Stimulated activated CD8-positive, alpha-beta memory T cell treated with anti-CD3 and anti-CD28 coated beads, Interleukin-4, amount 100 ng/mL, for 48 hours (primary cell): ENCODE data around the gene GHR.
"Not testable (repeated sequence)": the region's sequence is repeated elsewhere in the genome, so short reads cannot be mapped to it uniquely, and the experiment has no call there.

Experiments
- DNase-seq: peaks from one replicate; pipeline ENCODE4 v3.0.0-alpha.2; 2020

The GHR gene

DNA sequence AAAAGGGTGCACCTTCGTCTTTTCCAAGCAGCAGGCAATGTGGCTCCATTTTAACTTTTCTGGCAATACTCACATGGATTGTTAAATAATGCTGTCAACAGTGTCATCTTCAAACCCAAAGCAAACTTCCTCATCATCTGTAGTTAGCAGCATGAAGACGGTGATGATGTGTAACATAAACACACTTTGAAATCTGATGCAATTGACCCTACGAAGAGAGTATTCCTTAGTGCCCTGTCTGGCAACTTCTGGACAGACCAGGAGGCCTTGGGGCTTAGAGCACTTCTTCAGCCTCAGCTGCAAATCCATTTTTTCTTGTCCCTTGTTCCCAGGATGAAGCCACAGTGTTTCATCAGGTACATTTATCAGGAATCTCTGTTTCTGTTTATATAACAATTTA, 149.1 kb downstream of the GHR start:
- no peak for DNase-seq

DNA sequence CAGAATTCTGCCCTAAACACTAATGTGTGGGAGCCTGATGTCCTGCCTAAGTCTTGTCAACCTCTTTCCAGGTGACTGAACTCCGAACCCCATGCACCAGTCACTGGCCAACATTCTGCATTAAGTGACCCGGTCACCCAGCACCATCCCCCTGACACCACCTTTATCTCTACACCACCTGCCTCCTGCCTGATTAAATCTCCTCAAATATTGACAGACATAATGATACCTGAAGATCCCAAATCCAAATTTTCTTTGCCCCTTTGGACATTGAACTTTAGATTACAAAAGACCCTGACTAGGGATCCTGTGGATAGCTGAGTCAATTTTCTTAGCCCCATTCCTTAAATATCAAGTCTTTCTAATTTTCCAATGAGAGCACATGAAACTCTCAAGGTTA, 150.1 kb downstream of the GHR start:
- no peak for DNase-seq

DNA sequence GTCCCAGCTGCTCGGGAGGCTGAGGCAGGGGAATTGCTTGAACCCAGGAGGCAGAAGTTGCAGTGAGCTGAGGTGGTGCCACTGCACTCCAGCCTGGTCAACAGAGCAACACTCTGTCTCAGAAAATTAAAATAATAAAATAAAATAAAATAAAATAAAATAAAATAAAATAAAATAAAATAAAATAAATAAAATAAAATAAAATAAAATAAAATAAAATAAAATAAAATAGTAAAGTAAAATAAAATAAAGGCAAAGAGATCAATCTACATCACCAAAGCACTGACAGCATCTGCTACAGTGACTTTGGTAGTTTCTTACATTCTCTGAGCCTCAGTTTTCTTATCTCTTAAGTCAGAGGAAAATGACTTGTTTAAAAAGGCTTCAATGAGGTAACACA, 152.7 kb downstream of the GHR start:
- not testable (repeated sequence) for DNase-seq

DNA sequence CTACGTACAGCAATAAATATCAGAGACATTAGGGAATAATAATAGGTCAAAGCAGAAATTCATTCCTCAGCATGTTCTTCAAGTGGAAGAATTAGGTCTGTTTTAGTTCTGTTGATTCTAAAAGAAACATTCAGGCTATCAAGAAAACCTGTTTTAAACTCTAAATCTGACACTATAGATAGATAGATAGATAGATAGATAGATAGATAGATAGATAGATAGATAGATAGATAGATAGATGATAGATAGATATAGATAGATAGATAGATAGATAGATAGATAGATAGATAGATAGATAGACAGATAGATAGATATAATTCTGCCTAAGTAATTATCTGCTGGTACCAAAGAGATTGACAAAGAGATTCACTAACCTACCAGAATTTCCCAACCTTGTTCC, 155.7 kb downstream of the GHR start:
- not testable (repeated sequence) for DNase-seq

DNA sequence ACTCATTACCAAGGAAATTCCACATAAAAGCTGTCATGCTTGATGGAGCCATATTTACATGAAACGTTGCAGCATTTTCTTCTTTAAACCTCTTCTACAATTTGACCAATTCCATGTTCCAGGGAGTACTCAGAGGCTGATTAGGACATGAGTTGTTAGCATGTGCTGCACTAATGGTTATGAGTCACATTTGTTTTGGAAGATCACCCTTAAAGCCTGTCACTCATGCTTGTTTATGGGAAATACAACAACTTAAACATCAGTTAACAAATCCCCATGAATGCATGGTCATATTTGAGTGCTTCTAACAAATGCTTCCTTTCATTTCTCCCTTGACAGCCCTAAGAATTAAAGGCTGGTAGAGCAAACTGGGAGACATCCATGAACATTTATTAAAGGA, 156.1 kb downstream of the GHR start:
- no peak for DNase-seq

DNA sequence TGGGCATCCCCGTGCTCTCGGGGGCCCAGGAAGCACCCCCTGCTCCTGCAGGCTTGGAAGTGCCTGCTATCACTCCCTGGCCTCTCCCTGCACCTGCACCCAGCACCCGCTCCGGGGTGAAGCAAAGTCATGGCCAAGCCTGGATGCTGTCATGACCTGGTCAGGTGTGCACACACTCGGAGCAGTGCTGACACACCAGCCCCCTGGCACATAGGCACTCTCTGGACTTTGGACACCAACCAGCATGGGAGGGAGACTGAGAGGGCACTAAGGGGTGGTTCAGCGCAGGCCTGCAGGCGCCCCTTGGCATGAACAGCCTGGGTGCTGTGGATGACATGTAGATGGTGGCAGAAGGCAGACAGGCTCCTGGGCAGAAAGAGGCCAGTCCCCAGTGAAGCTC, 158.6 kb downstream of the GHR start:
- DNase-seq = no peak

DNA sequence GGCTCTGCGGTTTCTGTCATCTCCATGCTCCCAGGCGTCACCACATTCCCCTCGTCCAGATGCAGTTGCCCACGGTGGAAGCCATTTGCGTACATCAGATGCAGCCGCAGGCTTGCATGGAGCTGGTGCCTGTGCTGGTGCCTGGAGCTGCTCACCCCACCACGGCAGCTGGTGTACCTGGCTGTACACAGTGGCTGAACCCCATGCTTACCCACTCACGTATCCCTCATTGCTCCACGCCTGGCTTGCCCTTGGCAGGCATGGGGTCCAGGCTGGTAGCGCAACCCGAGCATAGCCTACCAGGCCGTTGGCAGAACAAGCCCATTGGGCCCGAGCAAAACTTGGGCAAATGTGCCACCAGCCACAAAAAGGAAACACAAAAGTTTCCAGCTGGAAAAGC, 159.5 kb downstream of the GHR start:
- no peak for DNase-seq

DNA sequence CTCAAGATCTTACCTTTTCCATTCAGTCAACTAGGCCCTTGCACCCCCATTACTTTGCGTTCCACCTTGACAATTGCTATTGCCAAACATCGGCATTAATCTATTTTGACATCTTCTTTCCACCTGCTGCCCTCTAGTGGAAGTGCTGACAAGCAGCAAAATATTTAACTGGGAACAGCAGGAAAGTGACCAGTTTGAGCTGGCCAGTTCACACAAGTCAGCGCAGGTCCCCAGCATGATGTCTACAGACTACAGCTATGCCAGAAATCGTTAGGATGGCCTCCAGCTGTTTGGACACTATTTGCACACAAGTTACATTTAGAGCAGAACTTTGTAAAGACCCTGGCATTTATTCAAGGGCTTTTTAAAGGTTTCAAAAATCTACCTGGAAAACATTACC, 160.1 kb downstream of the GHR start:
- DNase-seq = peak; percentile 33

DNA sequence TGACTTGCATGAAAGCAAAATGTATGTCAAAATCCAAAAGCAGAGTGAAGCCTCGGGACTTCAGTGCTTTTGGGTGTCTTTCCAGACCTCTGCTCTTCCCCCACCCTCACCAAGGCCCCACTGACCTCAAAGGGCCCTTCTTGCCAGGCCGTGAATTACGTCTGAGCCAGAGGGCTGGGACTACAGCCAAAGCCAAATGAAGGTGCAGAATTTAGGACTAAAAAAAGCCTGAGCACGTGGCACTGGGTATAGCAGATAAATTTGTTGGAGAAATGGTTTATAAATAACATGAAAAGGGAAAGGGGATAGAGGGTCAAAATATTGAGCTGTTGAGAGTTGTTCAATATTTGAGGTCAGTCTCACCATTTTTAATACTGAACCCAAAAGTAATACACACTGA, 163.4 kb downstream of the GHR start:
- no peak for DNase-seq

DNA sequence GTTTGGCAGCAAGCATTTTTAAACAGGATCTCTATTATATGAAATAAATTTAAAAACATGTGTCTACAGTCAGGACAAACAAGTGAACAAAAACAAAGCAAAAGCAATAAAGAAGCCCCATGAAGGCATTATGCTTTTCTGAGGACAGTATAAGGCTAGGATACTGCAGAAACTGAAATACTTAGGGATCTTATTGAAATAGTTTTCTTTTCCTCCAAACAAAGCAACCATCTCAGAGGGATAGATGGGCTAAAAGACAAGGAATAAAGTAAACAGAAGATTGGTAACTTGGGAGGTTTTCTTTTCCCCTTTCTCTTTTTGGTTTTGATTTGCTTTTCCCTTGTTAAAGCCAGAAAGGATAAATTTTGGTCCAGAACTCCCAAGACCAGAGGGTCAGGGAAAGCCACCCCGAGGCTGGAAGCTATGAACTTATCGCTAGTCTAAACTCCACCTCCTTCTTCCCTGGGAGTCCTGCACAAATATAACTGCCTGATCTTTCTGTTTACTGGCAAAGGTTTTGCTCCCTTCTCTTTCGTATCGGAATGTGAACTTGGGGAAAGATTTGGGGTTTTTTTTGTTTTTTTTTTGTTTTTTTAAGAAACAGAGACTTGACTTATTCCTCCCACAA, 164.0 kb downstream of the GHR start:
- no peak for DNase-seq

DNA sequence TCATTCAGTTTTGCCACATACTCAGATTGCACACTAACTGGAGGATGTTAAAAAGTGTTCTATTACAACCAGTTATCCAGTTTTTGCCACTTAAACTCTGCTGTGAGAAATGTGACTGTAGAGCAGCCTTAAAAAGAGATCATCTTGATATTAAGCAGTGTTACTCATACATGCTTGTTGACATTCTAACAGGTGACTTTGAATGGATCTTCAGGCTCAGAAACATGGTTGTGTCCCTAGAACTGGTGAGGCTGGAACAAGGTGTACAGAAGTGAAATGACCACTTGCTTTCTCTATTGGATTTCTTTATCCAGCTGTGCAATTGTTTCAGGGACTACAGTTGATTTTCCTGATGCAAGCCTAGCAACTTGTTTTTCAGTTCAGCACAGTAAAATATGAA, 167.3 kb downstream of the GHR start:
- DNase-seq = no peak

DNA sequence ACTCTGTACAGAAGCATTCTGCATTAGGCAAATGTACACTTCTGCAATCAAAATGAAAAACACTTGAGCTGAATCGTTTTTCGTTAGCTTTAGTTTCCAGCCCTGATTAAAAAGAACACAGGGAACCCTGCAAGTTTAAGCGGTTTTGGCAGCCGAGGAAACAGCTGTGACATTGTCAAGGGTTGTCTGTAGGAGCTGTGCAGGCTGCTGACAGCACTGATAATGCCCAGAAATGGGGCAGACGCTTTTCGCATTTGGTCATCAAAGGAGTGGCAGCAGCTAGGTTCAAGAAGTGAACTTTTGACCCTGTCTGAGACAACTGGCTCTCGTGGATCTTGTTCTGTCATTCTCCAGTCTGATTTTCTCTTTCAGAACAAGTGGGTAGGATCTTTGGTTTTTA, 167.8 kb downstream of the GHR start:
- no peak for DNase-seq

DNA sequence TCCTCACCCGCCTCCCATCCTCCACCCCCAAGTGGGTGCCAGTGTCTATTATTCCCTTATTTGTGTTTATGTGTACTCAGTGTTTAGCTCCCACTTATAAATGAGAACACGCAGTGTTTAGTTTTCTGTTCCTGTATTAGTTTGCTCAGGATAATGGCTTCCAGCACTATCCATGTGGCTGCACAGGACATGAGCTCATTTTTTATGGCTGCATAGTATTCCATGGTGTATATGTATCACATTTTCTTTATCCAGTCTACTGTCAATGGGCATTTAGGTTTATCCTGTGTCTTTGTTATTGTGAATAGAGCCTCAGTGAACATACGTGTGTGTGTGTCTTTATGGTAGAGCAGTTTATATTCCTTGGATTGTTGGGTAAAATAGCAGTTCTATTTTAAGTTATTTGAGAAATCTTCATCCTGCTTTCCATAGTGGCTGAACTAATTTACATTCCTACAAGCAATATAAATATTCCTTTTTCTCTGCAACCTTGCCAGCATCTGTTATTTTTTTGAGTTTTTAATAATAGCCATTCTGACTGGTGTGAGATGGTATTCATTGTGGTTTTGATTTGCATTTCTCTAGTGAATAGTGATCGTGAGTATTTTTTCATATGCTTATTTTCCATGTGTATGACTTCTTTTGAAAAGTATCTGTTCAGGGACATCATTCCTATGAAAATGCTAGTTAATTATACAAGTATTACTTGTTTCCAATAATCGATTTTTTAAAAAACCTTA, 169.3 kb downstream of the GHR start:
- no peak for DNase-seq

DNA sequence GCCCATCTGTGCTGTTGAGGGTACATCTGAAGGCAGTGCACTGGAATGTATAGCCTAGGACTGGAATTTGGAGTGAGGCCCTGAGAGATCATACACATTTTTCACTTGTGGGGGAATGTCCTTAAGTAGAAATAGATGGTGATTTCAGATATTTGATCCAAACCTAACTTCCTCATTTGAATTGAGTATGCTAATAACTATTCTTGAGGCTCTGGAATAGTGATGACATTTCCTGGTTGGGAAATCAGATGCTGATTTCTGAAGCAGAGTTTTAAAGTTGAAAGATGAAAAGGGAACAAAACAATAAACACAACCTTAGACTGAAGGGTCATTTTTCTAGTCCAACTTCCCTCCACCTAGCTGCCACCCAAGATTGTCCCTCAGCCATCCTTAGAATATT, 170.4 kb downstream of the GHR start:
- DNase-seq = no peak

DNA sequence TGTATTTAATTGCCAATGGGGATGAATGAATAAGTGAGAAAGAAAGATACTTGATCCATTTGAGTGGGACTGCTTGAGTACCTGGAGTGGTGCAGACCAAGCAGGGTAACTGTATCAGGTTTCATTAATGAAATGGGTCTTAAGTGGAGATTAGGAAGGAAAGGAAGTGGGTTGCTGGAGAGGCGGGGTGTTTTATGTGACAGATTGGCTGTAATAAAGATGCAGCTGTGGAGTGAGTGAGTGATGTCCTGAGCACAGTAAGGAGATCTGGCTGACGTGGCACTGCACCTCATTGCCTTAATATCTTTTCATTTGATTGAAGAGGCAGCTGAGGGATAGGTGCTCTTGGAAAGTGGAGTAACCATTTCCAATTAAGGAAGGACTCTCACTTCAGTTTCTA, 172.4 kb downstream of the GHR start:
- DNase-seq = no peak

DNA sequence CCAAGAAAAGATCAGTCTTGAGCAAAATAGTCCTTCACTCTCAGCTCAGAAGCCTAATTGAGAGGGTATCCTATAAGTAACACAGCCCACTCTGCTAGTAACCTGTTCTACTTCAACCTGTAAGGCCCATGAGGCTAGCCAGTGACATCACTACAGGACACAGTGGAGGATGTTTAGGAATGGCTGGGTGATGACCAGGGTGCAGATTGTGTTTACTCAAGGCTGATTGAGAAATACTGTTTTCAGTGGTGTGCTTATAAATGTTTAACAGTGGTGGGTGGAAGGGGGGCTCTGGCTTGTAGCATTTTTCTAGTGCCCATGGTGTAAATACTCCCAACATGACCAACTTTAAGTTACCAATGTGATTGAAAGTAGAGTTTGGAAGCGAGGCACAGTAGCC, 173.6 kb downstream of the GHR start:
- DNase-seq = no peak

DNA sequence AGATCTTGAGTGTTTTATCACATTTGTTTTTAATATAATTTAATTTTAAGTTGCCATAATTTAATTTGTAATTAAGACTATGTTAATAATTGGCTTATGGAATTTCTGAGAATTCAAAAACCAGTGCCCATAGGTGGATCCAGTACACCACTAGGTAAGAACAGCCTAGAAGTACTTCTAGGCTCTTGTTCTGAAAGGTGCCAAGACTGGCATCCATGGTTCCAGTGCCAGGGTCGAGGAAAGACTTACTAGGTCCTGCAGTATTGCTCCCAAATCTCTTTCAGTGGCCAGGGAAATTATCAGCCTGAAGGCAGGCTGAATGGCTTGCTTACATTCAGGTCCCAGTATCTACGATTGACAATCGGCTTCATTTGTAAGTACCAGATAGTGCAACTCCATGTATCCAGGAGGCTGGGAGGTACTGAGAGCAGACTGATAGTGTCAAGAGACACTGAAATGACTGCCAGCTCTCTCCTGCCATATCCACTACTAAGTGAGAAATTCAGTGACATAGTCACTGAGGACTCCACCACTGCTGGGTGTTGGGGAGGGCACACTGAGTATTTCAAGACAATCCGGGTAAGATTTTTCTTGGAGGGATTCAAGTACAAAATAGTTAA, 174.2 kb downstream of the GHR start:
- no peak for DNase-seq

DNA sequence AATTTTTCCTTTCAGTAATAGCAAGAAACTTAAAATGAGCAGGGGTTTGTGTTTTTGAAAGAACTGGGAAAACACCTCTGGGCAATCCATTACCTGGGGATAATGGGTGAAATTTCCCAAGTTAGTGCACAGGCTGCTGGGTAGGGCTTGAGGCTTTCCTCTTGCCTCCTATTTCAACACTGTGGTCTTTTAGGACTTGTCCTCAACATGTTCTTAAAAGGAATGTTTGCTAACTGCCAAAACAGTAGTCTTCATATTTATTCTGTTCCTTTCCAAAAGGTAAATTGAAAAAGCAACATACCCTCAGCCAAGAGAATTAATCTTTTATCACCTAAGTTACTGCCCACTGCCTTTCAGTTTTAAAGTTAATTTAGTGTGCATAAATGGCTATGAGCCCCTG, 175.1 kb downstream of the GHR start:
- no peak for DNase-seq

DNA sequence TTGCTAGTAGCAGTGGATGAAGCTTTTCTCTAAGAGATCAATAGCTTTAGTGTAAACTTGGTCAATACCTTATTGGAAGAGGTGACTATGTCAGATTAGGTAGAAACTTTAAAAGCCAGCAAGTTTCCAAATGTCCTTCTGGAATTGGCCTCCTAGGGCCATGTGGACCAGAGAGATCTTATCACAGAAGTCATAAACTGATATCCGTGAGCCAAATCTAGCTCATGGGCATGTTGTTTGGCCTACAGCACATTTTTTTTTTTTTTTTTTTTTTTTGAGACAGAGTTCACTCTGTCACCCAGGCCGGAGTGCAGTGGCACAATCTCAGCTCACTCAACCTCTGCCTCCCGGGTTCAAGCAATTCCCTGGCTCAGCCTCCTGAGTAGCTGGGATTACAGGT, 175.9 kb downstream of the GHR start:
- DNase-seq = no peak

DNA sequence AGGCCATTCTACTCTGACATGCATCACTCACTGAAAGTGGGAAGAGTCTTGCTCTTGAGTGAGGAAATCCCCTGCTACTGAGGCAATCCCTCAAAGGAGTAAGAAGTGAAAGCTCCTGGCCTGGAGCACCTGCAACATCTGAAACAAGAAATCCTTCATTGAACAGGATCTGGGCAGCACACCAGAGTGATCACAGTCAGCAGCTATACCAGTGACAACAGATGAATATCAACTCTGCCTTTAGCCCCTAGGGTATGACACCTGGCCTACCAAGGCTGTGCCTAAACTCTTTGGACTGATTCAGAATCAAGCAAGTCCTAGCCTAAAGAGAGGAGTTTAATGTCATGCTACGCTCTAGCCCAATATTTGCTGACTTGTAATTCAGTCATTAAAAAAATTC, 177.2 kb downstream of the GHR start:
- no peak for DNase-seq

DNA sequence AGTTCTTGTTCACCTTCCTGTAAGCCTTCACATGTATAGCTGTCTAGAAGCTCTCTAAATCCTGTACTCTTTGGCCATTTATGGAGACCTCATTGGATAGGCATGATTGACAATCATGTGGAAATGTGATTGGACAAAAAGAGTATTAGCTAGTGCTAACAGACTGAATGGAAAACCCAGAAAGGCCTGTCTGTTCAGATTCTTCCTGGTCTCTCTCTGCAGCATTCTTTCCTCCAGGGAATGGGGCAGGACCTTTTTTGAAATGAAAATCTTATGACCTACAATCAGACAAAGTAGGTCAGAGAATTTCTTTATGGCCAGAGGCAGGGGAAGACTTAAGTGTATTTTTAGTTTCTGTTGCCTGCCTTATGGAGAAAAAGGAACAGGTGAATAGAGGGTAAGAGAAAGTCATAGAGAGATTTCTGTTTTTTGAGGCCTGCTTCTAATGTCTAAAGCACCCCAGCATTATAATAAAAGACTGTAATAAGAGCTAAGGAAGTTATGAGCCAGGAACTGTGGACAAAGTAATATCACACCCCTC, 181.0 kb downstream of the GHR start:
- no peak for DNase-seq

DNA sequence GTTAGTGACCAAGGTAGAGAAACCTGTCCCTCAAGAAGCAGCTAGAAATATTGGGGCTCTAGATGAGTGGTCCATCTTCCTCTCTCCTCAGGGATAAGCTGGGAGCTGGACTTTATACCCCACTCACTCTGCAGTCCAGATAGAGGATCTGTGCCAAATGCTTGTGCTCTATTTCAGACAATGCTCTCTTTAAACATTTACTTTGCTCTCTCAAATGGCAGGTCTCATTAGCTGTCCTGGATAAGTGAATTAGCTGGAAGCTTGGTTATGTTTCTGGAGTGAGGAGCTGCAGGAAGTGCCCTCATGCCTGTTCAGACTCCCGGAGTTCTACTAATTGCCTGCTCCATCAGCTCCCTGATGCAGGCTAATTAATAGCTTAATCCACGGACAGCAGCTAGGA, 182.3 kb downstream of the GHR start:
- no peak for DNase-seq

DNA sequence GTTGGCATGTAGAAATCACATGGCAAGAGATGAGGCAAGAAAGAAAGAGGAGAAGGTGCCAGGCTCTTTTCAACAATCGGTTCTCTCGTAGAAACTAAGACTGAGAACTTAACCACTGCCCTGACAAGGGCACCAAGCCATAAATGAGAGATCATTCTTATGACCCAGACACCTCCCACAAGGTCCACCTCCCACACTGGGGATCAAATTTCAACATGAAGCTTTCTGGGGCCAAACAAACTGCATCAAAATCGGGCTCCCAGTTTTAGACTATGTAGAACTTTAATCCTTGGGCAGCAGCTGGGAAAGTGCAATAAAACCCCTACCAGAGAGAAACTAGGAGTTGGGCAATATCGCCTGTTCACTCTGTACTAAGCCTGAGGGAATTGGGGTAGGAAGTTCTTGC, 183.2 kb downstream of the GHR start:
- no peak for DNase-seq

DNA sequence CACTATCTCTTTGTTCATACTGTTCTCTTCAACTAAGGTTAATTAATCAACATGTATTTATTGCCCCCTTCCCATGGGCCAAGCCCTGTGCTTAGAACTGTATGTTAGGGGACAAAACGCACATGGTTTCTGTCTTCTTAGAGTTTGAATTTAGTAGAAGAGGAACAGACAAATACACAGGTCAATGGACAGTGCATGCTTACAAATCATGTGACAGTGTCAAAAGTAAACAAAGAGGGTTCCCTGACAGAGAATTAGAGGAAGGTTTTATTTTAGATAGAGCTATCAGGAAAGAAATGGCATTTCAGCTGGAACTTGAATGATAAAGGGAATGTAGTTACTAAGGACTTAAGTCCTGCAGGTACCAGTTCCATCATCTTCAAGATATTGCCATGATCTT, 188.2 kb downstream of the GHR start:
- no peak for DNase-seq
